Activated T-helper 1 cell treated with anti-CD3 and anti-CD28 coated beads, Interleukin-12 subunit alpha, Interleukin-12 subunit beta, Interleukin-2, Interleukin-4 antibody, amounts not matched to agents 30 ng/mL and 10 ng/mL and 1 ng/mL, durations not matched to agents 14 hours and 24 hours and 36 hours (primary cell): ENCODE measurements around the gene LMCD1. TPM values are rescaled to one million over a fixed set of nuclear protein-coding genes. Genes with fewer than 3 reads are reported as not detected.

Experiments
- DNase-seq: peaks from one replicate; pipeline ENCODE4 v3.0.0; 2021; ENCODE audit warnings: low spot score
- H3K27ac Mint-ChIP-seq: one replicate; pipeline ENCODE4 v1.8.0; 2021; ENCODE audit warnings: mild to moderate bottlenecking, mixed read lengths
- H3K27me3 Mint-ChIP-seq: one replicate; pipeline ENCODE4 v1.8.0; 2022; ENCODE audit warnings: mild to moderate bottlenecking, moderate library complexity, mixed read lengths; ENCODE audit not compliant: insufficient read depth
- H3K36me3 Mint-ChIP-seq: one replicate; pipeline ENCODE4 v1.8.0; 2021; ENCODE audit warnings: low read depth, mixed read lengths
- H3K4me1 Mint-ChIP-seq: one replicate; pipeline ENCODE4 v1.8.0; 2021; ENCODE audit warnings: low read depth, mixed read lengths
- H3K4me3 Mint-ChIP-seq: one replicate; pipeline ENCODE4 v1.8.0; 2021; ENCODE audit warnings: mild to moderate bottlenecking, moderate library complexity, mixed read lengths
- H3K9me3 Mint-ChIP-seq: one replicate; pipeline ENCODE4 v1.8.0; 2021; ENCODE audit warnings: mixed read lengths
- intact Hi-C: fragments of 100-400 bp; cut with micrococcal nuclease; formaldehyde crosslinking; loops from one replicate; pipeline ENCODE4 v1.15.1; 2024
- total RNA-seq: library from RNA; stranded (reverse); gene quantifications from 2 replicates; pipeline ENCODE4 v1.2.3, GENCODE V29; 2022

Gene LMCD1
- total RNA-seq, 1 donor from 2014 or later: 0.52 TPM

DNA sequence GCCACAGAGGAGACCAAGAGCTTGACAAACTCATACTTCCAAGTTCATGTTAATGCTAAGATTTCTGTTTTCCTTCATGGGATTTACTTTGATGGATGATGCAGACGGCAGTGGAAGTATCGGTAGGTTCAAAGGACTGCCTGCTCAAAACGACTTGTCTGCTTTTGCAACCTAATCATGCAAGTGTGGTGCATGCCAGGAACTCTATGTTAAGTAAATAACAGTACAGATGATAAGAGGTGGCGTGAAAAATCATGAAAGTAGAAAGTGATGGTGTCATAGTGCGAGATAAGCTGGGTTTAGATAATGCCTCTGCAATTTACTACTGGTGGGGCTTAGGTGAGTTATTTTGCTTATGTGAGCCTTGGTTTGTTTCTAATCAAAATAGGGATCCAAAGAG, 14.7 kb upstream of the LMCD1 start:
- Mint-ChIP-seq H3K27me3 (peaks cover 3% of the 10 kb centered on the region), H3K4me3 (no peak overlapping the region), H3K27ac (no peak overlapping the region), H3K4me1 (no peaks in the 10 kb centered on the region), H3K36me3 (no peaks in the 10 kb centered on the region), H3K9me3 (no peaks in the 10 kb centered on the region)
- DNase-seq: no peak
- intact Hi-C loops: no loop called here

- H3K36me3 Mint-ChIP-seq: no peaks in the 10 kb centered on the region
- no peak overlapping the region for H3K27ac Mint-ChIP-seq
- H3K27me3 Mint-ChIP-seq: peaks cover 3% of the 10 kb centered on the region
- no peak for DNase-seq
- H3K4me1 Mint-ChIP-seq: no peaks in the 10 kb centered on the region
- intact Hi-C loops: no loop called here
- H3K4me3 Mint-ChIP-seq: no peak overlapping the region
- H3K9me3 Mint-ChIP-seq: no peaks in the 10 kb centered on the region
These were observed 13.2 kb upstream of the LMCD1 start for GRCh38 chr3:8488411-8488810.

- no peaks in the 10 kb centered on the region for H3K4me1 Mint-ChIP-seq
- peaks cover 3% of the 10 kb centered on the region for H3K27me3 Mint-ChIP-seq
- no peaks in the 10 kb centered on the region for H3K9me3 Mint-ChIP-seq
- no peak overlapping the region for H3K27ac Mint-ChIP-seq
- H3K36me3 Mint-ChIP-seq: no peaks in the 10 kb centered on the region
- DNase-seq: no peak
- H3K4me3 Mint-ChIP-seq: no peak overlapping the region
- intact Hi-C loops: no loop called here
These were observed 12.7 kb upstream of the LMCD1 start for GRCh38 chr3:8488877-8489276.

DNA sequence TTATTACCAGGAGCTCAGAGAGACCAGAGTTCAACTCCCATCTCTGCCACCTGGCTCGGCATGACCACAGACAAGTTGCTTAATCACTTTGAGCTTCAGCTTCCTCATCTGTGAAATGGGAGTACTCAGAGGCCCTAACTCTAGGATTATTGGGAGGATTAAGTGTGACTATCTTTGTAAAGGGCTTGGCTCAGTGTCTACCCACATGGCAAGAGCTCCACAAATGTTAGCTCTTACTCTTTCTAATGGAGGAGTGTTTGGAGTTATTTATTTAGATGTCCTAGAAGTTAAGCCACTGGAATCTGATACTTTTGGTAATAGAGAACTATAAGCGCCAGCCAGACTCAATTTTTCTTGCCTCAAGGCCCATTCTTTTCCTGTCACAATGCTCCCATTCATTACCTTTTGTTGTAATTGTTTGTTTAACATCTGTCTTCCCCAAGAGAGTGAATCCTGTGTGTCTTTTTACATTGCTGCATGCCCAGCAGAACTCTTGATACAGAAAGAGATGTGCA, 12.3 kb upstream of the LMCD1 start:
- no peaks in the 10 kb centered on the region for H3K4me1 Mint-ChIP-seq
- no peak for DNase-seq
- no peak overlapping the region for H3K4me3 Mint-ChIP-seq
- H3K27ac Mint-ChIP-seq: no peak overlapping the region
- H3K27me3 Mint-ChIP-seq: peaks cover 3% of the 10 kb centered on the region
- H3K9me3 Mint-ChIP-seq: no peaks in the 10 kb centered on the region
- H3K36me3 Mint-ChIP-seq: no peaks in the 10 kb centered on the region
- intact Hi-C loops: no loop called here

- intact Hi-C loops: no loop called here
- DNase-seq: no peak
- H3K4me1 Mint-ChIP-seq: no peaks in the 10 kb centered on the region
- peaks cover 3% of the 10 kb centered on the region for H3K27me3 Mint-ChIP-seq
- H3K36me3 Mint-ChIP-seq: no peaks in the 10 kb centered on the region
- H3K4me3 Mint-ChIP-seq: no peak overlapping the region
- no peak overlapping the region for H3K27ac Mint-ChIP-seq
- no peaks in the 10 kb centered on the region for H3K9me3 Mint-ChIP-seq
These were observed 11.5 kb upstream of the LMCD1 start for GRCh38 chr3:8490079-8490552.

DNA sequence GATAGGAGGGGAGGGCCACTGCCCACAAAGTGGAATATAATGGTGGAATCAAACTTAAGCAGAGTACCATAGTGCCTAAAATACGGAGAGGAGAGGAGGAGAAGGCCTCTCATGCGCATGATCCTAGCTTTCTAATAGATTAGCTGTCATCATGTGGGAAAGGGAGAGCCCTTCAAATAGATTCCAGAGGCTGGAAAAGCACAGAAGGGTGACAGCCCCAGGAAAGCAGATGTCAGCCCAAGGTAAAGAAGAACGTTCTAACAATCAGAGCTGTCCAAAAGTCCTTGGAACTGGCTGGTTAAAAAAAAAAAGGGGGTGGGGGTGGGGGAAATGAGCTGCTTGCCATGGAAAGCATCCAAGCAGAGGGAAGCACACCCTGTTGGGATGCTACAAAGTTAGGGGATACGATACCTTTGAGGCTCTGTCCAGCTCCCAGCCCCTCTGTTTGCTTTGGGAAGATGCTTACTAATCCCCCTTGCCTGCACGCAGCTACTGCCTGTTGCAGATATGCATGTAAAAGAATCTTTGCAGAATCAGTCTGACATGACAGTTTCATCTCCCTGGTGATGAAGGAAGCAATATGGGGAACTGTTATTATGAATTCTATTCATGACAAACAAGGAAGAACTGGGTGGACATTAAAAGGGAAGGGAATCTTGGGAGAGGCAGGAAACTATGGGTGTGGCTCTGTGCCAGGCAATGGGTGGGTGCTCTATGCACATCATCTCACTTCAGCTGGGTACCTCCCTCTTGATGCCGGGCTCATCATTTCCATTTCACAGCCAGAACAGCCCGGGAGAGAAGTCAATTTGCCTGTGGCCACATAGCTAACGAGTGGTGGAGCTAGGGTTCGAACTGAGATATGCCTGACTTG, 10.1 kb upstream of the LMCD1 start:
- H3K27ac Mint-ChIP-seq: no peak overlapping the region
- no peaks in the 10 kb centered on the region for H3K9me3 Mint-ChIP-seq
- H3K27me3 Mint-ChIP-seq: peaks cover 3% of the 10 kb centered on the region
- intact Hi-C loops: no loop called here
- no peaks in the 10 kb centered on the region for H3K4me1 Mint-ChIP-seq
- no peak overlapping the region for H3K4me3 Mint-ChIP-seq
- no peaks in the 10 kb centered on the region for H3K36me3 Mint-ChIP-seq
- DNase-seq: no peak

DNA sequence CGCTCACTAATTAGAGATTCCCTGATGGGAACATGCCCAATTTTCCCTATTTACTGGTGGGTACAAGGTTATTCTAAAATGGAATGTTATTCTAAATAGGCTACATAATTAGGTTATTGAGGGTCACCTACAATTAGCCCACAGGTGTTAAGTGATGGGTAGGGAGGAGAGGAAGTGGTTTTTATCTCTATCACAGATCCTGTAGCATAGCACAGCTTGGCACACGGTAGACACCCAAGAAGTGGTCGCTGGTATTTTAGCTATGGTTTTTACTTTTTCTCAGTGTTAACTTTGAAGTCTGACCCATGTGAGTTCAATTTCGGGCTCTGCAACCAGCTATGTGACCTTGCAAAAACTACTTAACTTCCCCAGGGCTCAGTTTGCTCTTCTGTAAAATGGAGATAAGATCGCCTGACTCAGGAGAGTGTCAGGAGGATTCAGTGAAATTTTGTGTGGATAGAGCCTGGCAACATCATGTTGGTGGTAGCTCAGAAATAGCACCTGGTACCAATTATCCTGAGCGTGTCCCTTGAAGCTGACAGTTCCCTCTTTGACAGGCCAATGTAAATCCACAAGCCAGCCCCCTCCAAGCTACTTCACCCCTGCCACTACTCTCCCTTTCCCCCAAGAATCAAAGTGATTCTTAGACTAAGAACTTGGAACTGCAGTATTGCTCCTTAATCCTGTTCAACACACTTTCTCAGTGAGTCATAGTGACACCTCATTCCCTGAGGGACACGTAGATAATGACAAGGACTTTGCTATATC, 8.7 kb upstream of the LMCD1 start:
- Mint-ChIP-seq H3K4me1 (no peaks in the 10 kb centered on the region), H3K9me3 (no peaks in the 10 kb centered on the region), H3K4me3 (no peak overlapping the region), H3K27ac (no peak overlapping the region), H3K27me3 (peaks cover under 1% of the 10 kb centered on the region), H3K36me3 (no peaks in the 10 kb centered on the region)
- intact Hi-C loops: no loop called here
- DNase-seq: no peak

GRCh38 chr3:8493744-8494143, 7.9 kb upstream of the LMCD1 start:
- Mint-ChIP-seq H3K27ac (no peak overlapping the region), H3K4me1 (no peaks in the 10 kb centered on the region), H3K27me3 (peaks cover 3% of the 10 kb centered on the region), H3K4me3 (no peak overlapping the region), H3K9me3 (no peaks in the 10 kb centered on the region), H3K36me3 (no peaks in the 10 kb centered on the region)
- DNase-seq: no peak
- intact Hi-C loops: no loop called here

GRCh38 chr3:8494327-8494726, 7.3 kb upstream of the LMCD1 start:
- Mint-ChIP-seq H3K27me3 (peaks cover 8% of the 10 kb centered on the region), H3K27ac (no peak overlapping the region), H3K4me3 (no peak overlapping the region), H3K9me3 (no peaks in the 10 kb centered on the region), H3K36me3 (no peaks in the 10 kb centered on the region), H3K4me1 (no peaks in the 10 kb centered on the region)
- no peak for DNase-seq
- intact Hi-C loops: no loop called here

DNA sequence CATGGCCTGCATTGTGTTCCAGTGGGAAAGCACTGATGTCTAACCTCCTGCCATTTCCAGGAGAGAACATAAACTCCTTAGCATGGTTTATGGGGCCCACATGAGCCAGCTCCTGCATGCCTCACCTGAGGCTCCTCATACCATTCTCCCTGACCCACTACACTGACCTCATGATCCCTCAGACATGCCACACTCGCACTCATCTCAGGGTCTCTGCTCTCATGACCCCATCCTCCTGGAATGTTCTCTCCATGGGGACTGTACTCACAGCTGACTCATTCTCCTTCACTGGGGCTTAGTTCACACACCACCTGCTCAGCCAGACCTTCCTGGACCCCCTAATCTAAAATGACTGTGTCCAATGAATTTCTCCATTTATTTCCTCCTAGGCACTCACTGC, 4.0 kb upstream of the LMCD1 start:
- Mint-ChIP-seq H3K36me3 (no peaks in the 10 kb centered on the region), H3K9me3 (no peaks in the 10 kb centered on the region), H3K27ac (no peak overlapping the region), H3K4me3 (no peak overlapping the region), H3K4me1 (peaks cover 9% of the 10 kb centered on the region), H3K27me3 (peaks cover 20% of the 10 kb centered on the region)
- intact Hi-C loops: no loop called here
- DNase-seq: no peak

GRCh38 chr3:8499181-8499611, 2.4 kb upstream of the LMCD1 start:
- no peaks in the 10 kb centered on the region for H3K36me3 Mint-ChIP-seq
- no peak overlapping the region for H3K4me3 Mint-ChIP-seq
- intact Hi-C loops: no loop called here
- no peak for DNase-seq
- H3K4me1 Mint-ChIP-seq: peaks cover 9% of the 10 kb centered on the region
- H3K9me3 Mint-ChIP-seq: no peaks in the 10 kb centered on the region
- H3K27me3 Mint-ChIP-seq: peaks cover 20% of the 10 kb centered on the region
- no peak overlapping the region for H3K27ac Mint-ChIP-seq

DNA sequence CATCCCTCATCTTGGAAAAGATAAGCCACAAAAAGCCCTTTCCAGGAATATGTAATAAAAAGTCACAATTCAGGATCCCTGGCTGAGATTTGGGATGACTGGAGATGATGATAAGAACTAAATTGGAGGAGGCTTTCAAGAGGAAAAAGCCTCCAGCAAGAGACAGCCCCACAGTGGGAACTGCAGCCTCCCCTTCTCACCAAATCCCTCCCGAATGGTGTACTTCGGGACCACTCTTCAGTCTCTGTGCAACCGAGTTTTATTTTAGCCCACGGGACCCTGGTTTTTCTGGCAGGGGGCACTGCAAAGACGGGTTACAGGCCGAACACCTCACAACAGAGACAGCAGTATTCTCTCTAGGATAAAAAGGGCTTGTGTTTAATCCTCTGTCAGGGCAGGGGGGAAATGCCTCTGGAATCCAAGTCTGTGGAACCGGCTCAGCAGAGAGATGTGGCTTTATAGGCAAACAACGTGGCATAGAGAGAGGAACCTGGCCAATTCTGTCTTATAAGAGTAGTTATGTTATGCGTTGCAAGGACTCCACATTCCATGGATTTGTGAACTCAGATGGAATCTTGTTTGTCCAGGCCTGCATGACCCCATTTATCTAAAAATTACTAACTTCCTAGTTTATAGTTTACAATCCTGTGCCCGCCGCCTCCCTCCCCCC, 1.2 kb upstream of the LMCD1 start:
- no peaks in the 10 kb centered on the region for H3K9me3 Mint-ChIP-seq
- no peak overlapping the region for H3K4me3 Mint-ChIP-seq
- DNase-seq: no peak
- H3K36me3 Mint-ChIP-seq: no peaks in the 10 kb centered on the region
- intact Hi-C loops: no loop called here
- no peak overlapping the region for H3K27ac Mint-ChIP-seq
- H3K4me1 Mint-ChIP-seq: peaks cover 9% of the 10 kb centered on the region
- peaks cover 20% of the 10 kb centered on the region for H3K27me3 Mint-ChIP-seq

DNA sequence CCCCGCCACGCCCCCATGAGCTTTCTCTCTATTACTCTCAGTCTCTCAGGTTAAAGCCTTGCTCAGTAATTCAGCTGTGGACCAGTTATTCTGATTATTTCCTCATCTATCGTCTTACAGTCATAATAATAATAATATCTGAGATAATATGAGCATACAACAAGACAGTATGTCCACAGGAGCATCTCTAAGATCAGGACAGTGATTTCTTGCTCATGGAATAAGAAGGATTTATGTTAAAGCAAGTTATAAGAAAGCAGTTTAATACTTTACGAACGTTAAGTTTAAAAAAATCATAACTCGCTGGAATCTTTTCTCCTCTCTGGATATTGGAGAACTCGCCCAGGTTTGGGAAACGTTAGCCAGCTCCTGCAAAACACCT, 643 bp upstream of the LMCD1 start:
- no peaks in the 10 kb centered on the region for H3K9me3 Mint-ChIP-seq
- H3K4me1 Mint-ChIP-seq: peaks cover 9% of the 10 kb centered on the region
- peaks cover 20% of the 10 kb centered on the region for H3K27me3 Mint-ChIP-seq
- intact Hi-C loops: no loop called here
- no peaks in the 10 kb centered on the region for H3K36me3 Mint-ChIP-seq
- H3K4me3 Mint-ChIP-seq: peak overlapping the region; percentile 56
- no peak overlapping the region for H3K27ac Mint-ChIP-seq
- no peak for DNase-seq
